ENCODE data around the gene GXYLT2.

The GXYLT2 gene, protein sequence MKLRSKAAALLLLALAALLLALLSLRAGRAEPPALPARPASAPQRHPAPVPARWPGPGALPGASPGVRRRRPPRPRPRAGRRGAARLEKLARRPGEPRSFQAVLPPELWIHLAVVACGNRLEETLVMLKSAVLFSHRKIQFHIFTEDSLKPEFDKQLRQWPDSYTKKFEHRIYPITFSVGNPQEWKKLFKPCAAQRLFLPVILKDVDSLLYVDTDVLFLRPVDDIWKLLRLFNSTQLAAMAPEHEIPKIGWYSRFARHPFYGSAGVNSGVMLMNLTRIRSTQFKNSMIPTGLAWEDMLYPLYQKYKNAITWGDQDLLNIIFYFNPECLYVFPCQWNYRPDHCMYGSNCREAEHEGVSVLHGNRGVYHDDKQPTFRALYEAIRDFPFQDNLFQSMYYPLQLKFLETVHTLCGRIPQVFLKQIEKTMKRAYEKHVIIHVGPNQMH

DNA sequence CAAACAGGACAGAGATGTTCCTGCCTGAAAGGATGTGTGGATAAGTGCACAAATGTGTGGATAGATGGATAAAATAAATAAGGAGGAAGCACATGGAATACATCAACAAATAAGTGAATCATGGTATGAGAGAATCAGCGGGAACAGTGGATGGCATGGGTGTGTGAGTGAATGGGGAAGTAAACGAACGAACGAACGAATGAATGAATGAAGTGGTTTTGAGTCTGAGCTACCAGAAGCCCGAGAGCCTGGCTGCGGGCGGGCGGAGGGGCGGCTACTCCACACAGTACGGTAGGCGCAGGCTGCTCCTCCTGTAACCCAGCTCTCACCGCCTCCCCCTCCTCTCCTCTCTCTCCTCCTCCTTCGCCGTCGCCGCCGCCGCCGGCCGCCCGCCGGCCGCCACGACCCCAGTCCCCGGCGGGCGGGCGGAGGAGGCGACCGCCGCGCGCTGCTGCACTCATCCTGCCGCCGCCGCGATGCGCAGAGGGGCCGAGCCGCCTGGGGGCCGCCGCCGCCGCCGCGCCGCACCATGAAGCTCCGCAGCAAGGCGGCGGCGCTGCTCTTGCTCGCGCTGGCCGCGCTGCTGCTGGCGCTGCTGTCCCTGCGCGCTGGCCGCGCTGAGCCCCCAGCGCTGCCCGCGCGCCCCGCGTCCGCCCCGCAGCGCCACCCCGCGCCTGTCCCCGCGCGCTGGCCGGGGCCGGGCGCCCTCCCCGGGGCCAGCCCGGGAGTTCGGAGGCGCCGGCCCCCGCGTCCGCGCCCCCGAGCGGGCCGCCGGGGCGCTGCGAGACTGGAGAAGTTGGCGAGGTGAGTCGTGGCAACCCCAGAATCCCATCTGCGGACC, at the start of gene GXYLT2:
GXYLT2 (plus strand) TSS at position 342 of the 841 bp plus-strand sequence; CDS start at position 530, 188 bp downstream.
- DNase-seq, result peak; percentile 38

DNA sequence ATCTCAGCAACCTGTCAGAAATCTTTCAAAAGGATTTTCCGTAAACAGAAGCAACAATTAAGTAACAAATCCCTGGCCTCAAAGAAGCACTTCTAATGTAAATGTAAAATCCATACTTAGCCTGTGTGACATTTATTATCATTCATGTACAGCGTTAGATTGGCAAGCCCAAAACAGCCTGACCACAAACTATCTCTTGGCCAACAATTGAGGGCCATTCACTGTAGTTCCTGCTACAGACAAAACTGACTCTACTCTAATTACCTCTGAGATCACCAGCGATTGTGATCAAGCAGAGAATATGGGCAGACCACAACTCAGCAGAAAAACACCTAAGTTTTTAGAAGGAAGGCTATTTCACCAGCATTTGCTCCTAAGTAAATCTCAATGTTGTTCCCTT, 48.8 kb upstream of the GXYLT2 start:
- DNase-seq, result no peak

DNA sequence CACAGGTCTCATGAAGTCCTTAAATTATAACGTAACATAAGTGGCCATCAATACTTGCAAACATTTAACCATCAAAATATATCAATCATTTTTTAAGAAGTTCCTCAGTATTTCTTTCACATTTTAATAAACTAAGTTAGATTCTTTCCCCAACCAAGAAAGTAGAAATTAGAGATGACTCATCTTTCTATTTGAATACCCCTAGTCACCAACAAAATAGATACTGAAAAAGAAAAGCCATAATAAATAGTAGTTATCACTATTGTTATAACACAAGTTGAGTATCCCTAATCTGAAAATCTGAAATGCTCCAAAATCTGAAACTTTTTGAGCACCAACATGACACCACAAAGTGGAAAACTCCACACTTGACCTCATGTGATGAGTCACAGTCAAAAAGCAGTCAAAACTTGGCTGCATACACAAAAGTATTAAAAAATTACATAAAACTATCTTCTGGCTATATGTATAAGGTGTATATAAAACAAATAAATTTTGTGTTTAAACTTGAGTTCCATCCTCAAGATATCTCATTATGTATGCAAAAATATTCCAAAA, 43.3 kb upstream of the GXYLT2 start:
- no peak for DNase-seq

DNA sequence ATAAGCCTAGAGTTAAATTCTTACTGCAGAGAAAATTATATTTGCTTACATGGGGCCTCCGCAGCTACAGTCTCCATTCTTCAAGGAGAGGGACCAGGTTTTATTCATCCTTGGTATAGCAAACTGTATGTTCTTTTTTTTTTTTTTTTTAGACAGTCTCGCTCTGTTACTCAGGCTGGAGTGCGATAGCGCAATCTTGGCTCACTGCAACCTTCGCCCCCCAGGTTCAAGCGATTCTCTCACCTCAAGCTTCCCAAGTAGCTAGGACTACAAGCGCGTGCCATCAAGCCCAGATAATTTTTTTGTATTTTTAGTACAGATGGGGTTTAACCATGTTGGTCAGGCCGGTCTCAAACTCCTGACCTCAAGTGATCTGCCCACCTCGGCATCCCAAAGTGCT, 41.7 kb upstream of the GXYLT2 start:
- DNase-seq, result no peak

DNA sequence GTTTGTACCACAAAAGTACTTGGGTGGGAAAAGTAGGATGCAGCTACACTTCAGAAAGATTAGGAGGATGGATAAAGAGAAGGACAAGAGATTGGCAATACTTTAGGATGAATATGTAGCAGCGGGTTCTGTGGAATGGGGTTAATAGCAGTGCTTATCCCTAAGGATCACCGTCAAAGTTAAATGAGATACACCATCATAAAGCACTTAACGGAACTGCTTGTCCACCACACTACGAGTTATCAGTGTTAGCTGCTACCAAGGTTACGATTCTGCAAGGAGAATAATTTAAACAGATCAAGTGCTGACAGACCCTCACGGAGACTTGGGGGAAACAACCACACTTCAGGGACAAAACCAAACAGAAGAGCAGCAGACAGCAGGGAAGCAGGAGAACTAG, 40.6 kb upstream of the GXYLT2 start:
- no peak for DNase-seq

DNA sequence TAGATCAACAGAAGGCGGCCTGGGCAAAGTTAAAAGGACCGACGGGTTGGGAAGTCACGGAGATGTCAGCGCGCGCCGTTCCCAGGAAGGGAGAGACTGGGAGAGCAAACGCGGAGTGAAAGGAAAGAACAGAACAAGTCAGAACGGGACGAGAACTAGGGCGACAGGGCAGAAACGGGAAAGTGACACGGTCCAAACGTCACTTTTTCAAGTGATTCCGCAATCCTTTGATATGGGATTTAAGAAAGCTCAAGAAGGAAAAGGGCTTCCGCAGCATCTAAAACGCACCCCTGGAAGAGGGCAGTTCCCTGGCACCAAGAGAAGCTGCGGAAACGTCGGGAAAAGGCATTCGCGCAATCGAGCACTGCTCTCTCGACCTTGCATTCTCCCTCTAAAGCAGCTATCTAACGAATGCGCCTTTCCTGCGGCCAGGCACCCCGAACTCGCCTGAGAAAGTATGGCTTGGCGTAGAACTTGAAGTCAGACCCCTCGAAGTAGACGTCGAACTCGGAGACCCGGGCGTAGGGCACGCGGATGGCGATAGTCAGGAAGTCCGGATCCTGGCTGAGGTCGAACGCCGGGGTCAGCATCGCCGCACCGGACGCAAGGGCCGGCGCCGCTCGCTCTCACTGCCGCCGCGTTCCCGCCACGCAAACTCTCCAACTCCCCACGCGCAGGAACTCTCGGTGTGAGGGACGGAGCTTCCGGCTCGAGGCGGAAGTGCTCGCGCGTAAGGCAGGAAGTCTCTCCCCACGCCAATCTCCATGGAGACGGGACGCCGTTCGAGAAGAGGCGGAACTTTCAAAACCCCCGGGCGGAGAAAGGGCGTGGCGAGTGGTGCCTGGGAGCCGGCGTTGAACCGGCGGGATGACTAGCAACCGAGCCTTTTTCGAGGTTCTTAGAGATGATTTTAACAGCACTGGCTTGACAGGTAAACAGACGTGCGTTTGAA, 39.8 kb upstream of the GXYLT2 start, which contains the start of gene SHQ1:
SHQ1 (minus strand) TSS at position 695 of the 952 bp plus-strand sequence; CDS start at position 590, 105 bp downstream.
- peak; percentile 54 for DNase-seq

DNA sequence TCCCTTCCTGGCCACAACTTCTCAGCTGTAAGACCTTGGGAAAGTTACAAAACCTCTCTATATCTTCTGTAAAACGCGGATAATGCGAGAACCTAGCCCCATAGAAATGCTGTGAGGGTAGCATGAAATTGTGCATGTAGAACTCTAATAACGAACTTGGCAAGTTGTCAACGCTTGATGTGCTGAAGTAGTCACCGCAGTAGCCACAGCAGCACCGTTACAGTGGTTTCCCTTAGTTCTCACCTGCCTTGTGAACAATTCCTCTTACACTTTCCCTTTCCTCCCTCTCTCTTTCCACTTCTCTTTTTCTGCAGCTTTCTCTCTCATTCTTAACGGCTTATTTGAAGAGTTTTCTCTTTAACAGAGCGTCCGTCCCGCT, 39.2 kb upstream of the GXYLT2 start:
- DNase-seq, result no peak

DNA sequence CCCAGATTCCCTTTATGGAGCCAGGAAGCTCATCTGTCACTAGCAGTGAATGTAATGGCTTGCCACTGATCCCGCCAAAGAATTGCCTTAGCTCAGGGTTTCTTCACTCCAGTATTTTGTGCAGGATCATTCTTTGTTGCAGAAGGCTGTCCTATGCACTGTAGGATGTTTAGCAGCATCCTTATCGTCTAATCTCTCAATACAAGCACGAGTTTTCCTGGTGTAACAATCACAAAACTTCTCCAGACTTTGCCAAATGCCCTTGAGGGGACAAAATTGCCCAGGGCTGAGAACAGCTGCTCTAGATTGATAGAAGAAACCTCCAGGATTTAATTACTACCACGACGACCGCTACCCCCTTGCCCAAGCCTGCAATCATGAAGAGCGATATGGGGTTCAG, 32.8 kb upstream of the GXYLT2 start:
- no peak for DNase-seq

DNA sequence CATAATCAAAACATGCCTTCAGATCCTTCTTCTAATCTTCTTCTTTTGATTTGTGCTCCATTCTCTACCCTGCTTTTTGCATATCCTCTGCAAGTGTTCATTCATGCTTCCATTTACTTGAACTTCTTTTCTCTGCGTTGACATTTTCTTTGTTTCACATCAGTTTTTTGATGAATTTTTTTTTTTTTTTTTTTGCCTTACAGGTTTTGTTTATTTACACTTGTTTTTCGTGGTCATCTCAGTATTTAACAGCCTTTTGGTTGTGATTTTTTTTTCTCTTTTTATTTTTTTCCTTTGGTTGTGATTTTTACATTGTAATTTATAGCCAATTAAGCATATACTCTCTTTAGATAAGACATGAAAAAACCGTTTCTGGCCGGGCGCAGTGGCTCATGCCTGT, 27.8 kb upstream of the GXYLT2 start:
- DNase-seq, result no peak

DNA sequence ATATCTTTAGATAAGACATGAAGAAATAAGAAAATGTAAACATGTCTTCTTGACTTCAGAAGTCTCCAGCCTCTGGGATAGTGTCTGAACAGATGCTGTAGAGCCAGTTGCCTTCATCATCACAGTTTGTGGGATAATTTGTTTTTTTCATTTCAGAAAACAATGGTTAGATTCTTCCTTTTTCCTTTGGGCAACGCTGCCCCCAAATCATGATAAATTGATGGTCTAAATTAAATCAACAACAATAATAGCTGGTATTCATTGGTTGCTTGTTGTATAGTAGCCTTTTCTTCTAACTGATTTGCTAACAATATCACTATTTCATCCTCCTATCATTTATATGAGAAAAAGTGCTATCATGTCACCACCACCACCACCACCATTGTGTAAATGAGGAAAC, 27.0 kb upstream of the GXYLT2 start:
- DNase-seq, result no peak

DNA sequence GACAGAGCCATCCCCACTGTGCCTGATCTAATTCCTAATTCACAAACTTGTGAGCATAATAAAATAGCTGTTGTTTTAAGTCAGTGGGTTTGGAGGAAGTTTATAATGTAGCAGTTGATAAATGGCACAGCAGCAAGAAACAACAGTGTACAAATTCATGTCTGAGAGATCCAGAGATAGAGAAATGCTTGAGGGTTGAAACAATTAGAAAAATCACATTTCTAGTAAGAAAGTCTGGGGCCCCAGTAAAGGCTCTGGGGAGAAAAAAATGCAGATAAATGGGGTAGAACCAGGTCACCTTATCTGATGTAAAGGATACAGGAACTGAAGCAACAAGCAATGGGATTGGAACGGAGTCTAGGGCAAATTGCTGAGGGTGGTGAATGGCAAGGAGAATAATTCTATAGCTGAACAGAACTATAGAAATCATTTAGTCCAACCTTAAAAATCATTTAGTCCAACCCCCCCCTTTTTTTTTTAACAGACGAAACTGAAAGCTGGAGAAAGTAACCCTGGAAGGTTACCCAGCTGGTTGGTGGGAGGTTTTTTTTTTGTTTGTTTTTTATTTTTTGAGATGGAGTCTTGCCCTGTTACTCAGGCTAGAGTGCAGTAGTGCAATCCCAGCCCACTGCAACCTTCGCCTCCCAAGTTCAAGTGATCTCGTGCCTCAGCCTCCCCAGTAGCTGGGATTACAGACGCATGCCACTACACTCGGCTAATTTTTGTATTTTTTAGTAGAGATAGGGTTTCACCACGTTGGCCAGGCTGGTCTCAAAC, 25.3 kb upstream of the GXYLT2 start:
- DNase-seq, result no peak

DNA sequence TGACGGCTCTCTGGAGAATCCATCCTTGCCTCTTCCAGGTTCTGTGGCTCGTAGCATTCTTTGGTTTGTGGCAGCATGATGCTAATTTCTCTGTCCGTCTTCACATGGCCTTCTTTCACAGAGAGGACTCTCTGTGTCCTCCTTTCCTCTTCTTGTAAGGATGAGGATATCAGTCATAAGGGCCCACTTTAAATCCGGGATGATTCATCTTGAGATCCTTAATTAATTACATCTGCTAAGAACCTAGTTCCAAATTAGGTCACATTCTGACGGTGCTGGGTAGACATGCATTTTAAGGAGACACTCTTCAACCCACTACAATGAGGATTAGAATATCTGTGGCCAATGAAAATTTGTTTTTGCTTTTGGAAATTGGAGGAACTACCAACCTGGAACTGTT, 15.7 kb upstream of the GXYLT2 start:
- DNase-seq, result no peak

DNA sequence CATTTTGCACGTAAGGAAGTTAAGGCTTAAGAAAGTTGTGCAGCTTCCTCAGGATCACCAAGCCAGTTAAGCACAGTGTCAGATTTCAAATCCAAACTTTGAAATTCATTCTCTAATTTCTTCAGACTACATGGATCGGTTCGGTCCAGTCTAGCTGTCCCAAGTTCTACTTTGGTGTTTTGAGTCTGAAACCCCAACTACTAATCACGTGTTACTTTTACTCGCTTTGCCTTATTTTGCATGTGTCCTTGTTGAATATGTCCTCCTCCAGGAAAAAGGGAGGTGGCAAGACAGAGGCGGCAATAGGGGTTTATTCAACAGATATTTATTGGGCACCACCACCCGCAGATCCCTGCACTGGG, 522 bp upstream of the GXYLT2 start:
- DNase-seq, result no peak

DNA sequence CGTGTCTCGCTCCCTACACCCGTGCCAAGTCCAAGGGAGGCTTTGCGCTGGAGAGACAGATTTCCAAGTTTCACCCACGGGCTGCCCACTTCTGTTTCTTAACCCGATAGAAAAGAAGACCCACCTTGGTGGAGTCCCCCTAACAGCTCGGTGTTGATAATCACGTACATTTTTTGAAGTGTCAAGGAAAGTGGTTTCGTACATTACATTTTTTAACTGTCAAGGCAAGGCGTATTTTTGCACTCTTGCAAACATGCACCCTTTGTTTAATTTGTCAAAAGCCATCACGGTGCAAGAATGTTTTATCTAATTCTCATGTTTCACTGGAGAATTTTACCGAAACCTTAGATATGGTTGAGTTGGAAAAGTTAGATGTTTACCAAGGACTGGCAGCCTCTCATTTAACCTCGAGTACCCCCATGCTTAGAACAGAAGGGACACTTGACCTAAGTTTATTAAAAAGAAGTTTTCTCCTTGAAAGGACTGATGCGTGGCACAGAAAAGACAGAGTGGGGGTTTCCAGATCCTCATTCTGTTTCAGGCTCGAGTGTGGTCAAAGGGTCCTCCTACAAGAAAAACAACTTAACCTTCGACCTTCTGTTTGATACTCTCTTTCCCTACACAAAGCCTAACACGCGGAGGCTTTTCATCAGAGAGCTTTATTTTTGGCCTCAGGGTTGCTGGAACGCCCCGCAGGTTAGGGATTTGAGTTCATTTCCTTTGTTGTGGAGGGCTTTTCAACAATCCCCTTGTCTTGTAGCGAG, 882 bp downstream of the GXYLT2 start:
- DNase-seq, result no peak

DNA sequence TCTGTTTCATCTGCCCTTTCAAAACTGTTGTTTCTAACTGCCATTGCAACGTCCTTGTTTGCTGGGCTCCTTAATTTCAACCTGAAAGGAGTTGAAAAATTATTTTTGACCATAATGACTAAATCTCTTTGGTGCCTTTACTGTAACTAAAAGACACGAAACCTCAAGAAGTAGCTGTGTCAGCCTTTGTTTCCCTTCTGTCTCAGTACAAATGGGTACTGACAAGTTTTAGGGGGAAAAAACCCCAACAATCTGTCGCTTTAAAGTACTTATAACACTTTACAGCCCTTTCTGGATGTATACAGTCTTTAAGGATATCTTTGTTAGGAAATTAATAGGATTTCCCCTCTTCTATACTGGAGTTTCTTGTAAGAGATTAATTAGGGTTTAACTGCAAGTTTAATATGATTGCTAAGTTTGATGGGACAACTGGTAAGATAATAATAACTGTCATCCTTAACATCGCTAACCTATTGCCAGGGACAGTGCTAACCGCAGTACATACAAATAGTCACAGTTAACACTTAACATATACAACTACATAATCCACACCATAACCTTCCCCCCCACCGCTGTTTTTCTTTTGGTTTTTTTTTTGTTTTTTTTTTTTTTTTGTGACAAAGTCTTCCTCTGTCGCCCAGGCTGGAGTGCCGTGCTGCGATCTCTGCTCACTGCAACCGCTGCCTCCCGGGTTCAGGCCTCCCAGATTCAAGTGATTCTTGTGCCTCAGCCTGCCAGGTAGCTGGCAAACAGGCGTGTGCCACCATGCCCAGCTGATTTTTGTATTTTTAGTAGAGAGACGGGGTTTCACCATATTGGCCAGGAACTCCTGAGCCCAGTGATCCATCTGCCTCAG, 1.7 kb downstream of the GXYLT2 start:
- no peak for DNase-seq

DNA sequence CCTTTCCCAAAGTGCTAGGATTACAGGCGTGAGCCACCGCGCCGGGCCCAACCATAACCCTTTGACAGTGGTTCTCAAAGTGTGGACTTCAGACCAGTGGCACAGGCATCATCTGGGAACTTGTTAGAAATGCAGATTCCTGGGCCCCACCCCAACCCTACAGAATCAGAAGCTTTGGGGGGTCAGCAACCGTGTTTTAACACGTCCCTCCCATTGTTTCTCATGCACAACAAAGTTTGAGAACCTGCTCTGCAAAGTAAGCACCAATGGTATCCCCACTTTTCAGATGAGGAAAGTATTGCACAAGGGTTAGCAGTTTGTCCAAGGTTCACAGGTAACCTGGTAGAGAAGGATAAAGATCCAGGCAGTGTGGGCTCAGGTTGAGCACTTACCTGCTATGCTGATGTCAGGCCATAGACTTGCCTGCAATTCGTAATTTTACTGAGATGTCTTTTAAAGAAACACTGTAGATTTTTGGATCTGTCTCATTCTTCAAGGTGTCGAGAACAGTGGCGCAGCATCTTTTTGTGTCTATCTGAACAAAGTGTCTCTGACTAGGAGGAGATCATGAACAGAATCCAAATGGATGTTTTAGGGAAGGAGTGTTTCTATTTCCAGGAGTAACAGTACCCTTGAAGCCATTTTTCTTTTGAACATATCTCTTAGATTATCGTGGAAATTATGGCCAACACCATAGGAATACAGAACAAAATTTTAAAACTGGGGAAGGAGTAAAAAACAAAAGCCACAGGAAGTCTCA, 2.5 kb downstream of the GXYLT2 start:
- DNase-seq, result no peak

DNA sequence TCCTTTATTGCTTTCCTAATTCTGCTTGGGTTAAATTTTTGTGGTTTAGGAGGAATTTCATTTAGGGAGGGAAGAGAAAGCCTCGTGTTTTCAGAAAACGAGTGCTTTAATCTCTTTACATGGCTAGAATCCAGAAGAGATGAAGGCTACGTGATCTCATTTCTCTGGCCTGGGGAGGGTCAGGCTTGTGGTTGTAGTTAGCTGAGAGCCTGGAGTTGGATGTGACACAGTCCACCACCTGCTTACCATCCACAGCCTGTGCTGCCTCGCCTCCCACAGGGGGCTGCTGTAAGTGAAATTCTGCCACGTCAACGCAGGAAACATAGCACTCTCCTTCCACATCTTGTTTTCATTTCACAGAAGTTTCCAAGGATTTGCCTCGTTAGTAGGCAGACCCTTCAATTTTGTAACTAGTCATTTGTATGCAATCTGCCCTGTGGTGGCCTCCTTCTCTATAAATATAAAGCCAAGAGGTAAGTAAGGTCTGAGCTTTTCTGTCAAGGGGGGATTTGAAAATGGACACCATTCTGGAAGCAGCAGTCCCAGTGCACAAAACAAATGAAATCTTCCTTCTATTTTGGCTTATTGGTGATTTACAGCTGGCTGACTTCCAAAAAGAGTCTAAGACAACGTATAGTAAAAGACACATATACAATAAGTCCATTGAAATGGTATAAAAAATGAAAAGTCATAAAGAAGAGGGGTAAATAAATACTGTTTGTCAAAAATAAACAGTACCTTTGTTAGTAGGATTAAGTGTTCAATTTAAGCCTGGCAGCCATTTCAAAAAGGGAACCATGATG, 3.4 kb downstream of the GXYLT2 start:
- no peak for DNase-seq

DNA sequence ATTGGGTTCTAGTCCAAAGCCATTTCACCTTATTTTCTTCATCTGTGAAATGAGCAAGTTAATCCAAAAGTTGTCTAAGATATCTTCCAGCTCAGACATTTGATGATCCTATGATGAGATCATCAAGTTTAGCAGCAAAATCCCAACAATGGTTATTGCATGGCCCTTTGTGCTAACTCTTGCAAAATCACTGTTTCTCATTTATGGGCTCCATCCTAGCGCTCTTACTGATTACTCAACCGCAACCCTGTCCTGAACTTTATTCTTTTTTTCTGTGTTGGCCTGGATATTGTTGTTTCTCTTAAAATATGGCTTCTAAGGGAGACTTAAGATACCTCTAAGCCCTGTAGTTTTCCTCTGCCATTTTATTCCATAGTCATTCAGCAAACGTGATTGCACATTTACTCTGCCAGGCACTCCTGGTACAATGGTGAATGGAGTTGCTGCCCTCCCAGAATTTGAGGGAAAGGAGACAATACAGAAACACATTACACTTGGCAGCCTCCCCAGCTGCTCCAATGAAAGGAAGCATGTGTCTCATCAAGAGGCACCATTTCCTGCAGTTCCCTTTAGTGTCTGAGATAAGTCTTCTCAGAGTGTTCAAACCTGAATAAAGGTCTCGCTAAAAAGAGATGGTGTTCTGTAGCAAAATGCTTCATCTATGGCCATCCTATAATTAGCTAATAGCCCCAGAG, 4.4 kb downstream of the GXYLT2 start:
- DNase-seq, result no peak

Measured in DMS 273 treated with DMSO at 0.1 percent for 48 hours (cell line).